CD4-positive, alpha-beta T cell treated with Interleukin-6 at 100 ng/mL for 8 hours (primary cell): ENCODE measurements around the gene ZNF71.
A peak's percentile ranks its signal among the peaks of the same experiment; 100 is the strongest.

ENCODE experiments used
- DNase-seq: peaks from one replicate; pipeline ENCODE4 v3.0.0-alpha.2; 2020; ENCODE audit warnings: mixed read lengths, low spot score

ZNF71 gene

DNA sequence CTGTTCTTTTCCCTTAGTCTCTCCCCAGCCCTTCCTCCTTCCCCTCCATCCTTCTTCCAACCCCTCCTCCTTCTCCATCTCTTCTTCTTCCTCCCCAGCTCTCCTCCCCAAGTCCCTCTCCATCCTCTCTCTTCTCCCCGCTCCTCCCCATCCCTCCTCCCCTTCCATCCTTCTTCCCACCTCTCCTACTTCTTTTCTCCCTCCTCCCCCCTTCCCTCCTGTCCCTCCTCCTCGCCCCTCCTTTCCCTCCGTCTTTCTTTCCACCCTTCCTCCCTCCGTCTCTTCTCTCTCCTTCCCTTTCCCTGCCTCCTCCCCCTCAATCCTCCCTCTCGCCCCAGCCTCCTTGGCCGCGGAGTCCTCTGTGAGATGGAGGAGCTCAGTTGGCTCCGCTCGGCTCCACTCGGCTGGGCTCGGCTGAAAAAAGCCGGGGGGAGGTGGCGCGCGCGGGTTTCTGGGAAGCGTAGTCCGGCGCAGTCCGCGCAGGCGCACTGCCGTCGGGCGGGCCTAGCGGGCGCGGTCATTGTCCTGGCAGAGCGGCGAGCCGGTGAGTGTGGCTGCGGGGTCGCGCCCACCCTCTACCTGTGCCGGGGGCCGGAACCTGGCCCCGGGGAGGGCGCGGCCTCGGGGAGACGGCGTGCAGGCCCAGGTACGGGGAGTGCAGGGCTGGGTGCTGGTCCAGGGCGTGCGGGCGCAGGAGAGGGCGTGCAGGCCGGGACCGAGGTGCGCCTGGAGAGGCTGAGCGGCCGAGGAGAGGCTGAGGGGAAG lies at the start of gene ZNF71:
Gene ZNF71 (plus strand): TSS at position 520 of the 765 bp plus-strand sequence. CDS start 6,257 bp downstream, outside the sequence.
- peak; percentile 84 for DNase-seq

DNA sequence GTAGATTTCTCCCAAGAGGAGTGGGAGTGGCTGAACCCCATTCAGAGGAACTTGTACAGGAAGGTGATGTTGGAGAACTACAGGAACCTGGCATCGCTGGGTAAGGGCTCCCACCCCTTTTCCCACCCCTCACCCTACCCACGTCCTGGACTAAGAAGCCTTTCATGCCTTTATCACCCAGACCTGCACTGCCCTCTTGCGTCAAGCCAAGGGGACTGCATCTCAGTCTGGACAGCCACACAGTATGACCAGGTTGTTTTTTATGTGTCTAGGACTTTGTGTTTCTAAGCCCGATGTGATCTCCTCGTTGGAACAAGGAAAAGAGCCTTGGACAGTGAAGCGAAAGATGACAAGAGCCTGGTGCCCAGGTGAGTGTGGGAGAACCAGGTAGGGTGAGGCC lies 47.6 kb upstream of the ZNF71 start:
- DNase-seq: no peak

DNA sequence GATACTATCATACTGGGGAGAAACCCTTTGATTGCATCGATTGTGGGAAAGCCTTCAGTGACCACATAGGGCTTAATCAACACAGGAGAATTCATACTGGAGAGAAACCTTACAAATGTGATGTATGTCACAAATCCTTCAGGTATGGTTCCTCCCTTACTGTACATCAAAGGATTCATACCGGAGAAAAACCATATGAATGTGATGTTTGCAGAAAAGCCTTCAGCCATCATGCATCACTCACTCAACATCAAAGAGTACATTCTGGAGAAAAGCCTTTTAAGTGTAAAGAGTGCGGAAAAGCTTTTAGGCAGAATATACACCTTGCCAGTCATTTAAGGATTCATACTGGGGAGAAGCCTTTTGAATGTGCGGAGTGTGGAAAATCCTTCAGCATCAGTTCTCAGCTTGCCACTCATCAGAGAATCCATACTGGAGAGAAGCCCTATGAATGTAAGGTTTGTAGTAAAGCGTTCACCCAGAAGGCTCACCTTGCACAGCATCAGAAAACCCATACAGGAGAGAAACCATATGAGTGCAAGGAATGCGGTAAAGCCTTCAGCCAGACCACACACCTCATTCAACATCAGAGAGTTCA lies 40.7 kb upstream of the ZNF71 start:
- DNase-seq: no peak

DNA sequence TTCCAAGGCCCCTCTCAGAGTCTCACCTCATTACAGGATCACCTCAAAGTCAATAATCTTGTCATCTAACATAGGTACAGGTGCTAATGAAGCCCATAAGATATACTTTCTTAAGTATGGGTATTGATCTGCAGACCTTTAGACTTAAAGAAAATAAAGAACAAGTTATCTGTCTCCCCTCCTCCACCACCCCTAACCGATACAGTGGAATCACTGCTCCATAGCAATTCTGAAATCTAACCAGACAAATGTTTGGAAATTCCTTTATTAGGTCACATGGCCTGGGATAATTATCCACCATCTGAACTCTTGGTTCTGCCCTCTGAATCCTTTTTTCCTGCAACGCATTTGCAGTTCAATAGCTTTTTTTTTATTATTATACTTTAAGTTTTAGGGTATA lies 32.3 kb upstream of the ZNF71 start:
- no peak for DNase-seq

DNA sequence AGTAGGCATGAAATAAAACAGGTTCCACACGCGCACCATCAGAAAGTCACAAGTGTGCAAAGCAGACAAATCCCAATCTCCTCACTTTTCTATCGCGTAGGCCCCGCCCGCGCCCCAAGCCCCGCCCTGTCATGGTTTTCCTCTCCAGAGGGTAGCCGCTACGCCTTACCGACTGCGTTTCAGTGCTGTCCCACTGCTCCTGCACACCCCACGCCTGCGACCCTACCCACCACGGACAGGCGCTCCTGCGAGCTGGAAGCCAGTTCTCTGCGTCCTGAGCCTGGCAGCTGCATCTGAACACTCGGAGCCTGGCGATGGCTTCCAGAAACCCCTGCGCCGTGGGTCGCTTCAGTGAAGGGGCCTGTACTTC lies 28.2 kb upstream of the ZNF71 start:
- peak; percentile 7 for DNase-seq

DNA sequence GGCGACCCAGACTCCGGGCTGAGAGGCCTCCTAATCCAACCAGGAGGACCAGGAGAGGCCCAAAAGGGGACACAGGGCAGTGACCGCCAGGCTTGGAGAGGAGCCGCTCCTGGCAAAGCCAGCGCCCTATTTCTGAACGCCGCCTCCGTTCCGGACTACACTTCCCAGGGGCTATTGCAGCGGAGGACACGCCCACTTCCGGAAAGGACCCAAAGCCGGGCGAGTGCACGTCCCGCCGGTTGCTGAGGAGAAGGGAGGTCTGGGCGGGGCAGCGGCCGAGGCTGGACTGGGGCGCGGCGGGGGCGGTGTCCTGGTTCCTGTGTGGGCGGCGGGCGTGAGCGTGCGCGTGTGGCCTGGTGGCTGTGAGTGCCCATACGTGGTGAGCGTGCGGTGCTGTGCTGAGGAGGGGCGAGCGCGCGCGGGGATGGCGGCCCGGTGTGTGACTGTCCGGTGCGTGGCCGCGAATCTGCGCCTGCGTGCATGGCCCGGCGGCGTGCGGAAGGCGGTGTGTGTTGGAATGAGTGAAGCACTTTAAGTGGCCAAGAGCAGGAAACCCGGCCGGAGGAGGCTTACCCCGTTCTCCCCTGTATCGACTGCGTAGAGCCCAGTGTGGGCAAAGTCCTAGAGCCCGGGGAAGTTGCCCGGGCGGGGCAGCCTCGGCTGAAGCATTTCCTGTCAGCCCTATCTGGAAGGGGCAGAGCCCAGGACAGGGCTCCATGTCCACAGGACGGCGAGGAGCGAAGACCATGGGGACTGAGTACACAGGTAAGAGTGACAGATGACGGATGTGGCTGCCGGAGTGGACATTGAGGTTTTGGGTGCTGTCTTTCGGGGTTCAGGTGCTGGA lies 27.6 kb upstream of the ZNF71 start, which contains the start of gene ZNF470:
Gene ZNF470 (plus strand): TSS at position 195 of the 847 bp plus-strand sequence. CDS start 2,844 bp downstream, outside the sequence.
- DNase-seq: peak; percentile 87

DNA sequence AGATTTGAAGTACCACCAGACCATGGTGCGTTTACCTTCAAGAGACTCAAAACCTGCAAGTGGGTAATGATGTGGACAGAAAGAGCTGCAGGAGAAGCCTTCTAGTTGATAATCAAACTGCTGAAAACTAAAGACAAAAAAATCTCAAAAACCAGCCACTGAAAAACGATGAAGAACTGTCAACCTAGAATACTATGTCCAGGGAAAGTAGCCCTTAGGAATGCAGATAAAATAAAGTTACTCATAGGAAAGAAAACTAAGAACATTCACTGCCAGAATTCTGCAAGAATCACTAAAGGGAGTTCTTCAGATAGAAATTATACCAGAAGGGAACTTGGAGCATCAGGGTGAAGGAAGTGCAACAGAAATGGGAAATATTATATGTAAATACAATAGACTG lies 22.5 kb upstream of the ZNF71 start:
- no peak for DNase-seq

DNA sequence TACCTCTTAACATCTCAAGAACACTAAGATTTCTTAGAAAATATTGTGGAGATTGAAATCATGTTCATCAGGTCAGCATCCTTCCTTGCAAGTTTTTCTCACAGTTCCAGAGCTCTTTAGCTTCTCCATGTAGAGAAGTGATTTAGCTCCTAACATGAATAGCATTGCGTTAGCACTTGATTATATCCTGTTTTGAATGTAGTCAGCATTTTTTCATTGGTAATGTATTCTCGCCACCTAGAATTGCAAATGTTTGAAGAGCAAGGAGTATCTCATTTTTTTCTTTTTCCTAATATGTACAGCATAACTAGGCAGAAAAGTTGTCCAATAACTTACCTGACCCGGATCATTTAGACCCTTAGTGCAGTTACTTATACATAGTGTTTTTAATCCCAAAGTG lies 21.2 kb upstream of the ZNF71 start:
- DNase-seq: no peak

DNA sequence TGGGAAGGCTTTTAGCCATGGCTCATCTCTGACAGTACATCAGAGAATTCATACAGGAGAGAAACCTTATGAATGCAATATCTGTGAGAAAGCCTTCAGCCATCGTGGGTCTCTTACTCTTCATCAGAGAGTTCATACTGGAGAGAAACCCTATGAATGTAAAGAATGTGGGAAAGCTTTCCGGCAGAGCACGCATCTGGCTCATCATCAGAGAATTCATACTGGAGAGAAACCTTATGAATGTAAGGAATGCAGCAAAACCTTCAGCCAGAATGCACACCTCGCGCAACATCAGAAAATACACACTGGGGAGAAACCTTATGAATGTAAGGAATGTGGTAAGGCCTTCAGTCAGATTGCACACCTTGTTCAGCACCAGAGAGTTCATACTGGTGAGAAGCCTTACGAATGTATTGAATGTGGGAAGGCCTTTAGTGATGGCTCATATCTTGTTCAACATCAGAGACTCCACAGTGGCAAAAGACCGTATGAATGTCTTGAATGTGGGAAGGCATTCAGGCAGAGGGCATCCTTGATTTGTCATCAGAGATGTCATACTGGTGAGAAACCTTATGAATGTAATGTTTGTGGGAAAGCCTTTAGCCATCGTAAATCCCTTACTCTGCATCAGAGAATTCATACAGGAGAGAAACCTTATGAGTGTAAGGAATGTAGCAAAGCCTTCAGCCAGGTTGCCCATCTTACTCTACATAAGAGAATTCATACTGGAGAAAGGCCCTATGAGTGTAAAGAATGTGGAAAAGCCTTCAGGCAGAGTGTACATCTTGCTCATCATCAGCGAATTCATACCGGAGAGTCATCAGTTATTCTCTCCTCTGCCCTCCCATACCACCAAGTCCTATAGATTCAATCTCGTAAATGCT lies 17.1 kb upstream of the ZNF71 start:
- no peak for DNase-seq

DNA sequence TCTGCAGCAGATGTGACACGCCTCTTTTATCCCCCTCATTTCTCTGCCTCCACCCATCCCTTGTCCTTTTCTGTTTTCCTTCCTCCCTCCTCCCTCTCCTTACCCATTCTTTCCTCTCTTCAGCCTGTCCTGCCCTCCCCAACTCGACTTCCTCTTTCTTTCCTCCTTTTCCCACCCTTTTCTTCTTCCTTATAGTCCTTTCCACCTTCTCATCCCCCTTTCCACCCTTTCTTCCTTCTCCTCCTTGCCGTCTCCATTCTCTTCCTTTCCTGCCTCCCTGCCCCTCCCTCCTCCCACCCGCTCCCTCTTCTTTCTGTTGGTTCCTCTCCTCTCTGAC lies 688 bp upstream of the ZNF71 start:
- no peak for DNase-seq

DNA sequence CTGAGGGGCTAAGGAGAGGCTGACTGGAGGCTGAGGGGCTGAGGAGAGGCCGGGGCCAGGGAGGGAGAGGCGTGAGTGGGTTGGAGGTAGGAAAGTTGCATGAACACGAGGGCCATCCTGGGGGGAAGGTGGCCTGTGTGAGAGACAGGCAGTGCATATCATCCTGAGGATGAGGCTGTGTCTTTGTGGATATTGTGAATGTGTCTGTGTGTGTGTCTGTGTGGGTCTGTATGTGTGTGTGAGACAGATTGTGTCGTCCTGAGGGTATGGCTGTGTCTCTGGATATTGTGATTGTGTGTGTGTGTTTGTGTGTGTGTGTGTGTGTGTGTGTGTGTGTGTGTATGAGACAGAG lies 422 bp downstream of the ZNF71 start:
- no peak for DNase-seq

DNA sequence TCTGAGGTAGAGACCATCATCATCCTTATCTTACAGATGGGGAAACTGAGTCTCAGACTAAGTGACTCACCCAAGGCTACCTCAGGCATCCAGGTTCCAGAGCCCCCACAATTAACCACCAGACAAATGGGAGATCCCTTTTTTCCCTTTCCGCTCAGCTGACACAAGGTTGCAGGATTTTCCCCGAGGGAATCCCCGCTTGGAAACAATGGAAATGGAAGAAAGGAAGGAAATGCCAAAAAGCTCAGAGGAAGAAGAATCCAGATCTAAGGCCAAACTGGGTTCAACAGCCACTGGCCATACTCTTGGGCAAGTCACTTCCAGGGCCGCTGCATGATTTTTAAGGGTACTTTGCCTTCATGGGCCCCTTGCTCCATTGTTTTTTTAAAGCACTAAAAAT lies 1.6 kb downstream of the ZNF71 start:
- DNase-seq: no peak

DNA sequence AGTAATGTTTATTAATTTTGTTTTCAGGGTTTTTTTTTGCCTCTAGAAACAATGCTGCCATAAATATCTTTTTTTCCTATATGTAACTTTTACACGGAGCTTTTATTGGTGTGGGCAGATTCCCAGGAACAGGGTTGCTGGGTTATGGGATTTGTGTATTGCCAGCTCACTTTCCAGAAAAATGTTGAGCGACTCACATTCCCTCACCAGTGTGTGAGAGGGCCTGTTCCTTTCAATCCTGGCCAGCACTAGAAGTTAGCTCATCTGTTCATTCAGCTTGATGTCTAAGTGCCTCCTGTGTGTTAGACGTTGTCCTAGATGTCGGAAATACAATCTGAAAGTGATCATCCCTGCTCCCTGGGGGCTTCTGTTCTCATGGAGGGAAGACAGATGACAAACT lies 2.6 kb downstream of the ZNF71 start:
- DNase-seq: no peak

DNA sequence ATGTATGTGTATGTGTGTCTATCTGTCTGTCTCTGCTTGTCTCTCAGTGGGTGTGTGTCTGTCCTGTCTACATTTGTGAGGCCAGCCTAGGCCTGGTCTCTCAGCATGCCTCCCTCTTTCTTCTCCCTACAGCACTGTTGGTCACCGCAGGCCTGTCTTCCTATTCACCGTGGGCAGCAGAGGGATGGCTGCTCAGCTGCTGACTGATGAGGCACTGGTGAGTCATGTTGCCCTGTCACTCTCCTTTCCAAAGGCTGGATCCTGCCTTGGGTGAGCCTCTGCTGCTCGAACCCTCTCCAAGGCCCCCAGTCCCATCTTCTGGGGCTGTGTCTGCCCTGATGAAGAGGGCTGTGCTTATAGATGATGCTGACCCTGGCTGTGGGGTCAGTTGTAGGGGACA lies 6.3 kb downstream of the ZNF71 start:
- no peak for DNase-seq

DNA sequence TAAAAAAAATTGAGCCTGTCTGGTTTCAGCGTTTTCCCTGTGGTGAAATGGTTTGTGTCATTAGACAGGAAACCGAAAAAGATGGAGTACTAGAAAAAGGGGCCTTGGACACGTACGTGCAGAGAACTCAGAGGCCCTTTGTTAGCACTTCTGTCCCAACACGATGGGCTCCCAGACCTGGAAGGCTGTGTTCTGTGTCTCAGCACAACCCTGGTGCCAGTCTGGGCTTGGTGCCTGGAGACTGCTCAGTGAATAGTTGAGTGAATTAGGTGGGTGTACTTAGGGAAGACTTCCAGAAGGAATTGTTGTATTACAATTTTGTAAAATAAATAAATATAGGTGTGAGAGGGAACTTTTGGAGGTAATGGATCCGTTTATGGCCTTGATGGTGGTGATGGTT lies 8.7 kb downstream of the ZNF71 start:
- DNase-seq: no peak

DNA sequence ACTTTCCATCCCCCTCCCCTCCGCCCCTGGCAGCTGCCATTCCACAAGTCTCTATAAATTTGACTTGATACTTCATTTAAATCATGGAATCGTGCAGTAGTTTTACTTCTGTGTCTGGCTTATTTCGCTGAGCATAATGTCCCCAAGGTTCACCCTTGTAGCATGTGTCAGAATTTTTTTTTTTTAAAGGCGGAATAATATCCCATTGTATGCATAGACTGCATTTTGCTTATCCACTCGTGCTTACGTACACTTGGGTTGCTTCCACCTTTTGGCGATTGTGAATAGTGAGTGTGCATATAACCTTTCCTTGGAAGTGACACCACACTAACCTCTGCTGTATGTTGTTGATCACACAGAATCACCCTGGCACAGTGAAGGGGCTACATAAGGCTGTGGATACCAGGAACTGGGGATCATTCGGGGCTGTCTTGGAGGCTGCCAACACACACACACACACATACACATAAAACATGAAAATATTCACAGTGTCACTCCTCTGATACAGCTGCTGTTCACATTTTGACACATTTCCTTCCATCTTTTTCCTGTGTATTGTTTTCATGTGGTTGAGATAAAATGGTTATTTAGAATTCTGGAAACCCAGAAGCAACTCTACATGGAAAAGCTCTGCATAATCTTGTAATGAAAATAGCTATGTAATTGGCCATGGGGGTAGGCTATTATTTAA lies 13.3 kb downstream of the ZNF71 start:
- DNase-seq: no peak

DNA sequence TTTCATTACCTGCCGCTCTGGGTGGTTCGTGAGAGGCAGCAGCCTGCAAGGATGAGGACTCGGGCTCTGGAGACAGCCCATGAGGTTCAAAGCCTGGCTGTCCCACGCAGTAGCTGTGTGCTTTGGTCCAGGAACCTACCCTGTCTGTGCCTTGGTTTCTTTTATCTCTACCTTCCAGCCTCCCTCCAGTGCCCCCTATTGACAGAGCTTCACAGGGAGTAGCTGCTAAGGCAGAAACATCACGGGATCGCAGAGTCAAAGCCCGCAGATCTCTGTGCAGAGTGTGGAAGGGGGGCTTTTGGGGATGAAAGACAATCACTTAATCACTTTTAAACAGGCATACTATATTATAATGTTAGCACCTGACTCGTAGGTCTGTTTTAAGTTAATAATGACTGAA lies 16.2 kb downstream of the ZNF71 start:
- DNase-seq: no peak

DNA sequence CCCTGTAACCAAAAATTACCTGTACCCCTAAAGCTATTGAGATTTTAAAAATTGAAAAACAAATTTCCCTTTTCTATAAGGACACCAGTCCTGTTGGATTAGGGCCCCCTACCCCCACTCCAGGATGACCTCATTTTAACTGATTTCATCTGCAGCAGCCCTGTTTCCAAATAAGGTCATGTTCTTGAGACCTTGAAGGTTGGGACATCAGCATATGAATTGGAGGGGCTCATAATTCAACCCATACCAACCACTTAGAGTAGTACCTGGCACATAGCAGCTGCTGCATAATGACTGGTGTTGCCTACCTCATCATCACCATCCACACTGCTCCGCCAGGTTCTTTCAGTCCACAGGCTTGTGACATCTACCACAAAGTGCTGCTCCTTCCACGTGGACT lies 17.6 kb downstream of the ZNF71 start:
- no peak for DNase-seq

DNA sequence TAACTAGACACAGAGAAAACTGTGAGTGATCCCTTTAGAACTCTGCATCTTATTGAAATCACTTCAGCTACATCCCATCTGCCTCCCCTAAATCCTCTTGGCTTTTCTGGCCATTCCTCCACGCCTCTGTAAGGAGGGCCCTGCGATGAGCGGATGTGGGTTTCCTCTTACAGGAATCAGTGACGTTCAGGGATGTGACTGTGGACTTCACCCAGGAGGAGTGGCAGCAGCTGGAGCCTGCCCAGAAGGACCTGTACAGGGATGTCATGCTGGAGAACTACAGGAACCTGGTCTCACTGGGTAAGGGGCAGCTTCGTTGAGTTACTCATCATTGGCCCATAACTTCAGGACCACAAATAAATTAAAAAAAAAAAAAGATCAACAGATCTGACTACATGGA lies 18.5 kb downstream of the ZNF71 start:
- DNase-seq: no peak

DNA sequence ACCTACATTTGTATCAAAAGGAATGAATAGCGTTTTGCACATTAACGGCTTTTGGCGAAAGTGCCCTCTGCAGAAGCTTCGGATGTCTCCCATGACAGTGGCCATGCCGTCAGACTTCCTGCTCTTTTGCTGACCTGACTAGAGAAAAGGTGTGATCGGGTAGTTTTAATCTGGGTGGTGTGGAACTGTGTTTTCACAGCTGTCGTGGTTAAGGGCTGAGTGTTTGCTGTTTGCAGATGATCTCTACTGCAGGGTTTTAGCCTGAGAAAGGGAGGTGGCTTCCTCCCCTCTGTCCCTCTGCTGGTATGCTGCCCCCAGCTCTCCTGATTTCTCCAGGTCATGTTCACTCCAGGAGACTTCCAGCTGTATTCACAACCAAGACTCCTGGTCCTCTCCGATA lies 22.4 kb downstream of the ZNF71 start:
- DNase-seq: no peak

DNA sequence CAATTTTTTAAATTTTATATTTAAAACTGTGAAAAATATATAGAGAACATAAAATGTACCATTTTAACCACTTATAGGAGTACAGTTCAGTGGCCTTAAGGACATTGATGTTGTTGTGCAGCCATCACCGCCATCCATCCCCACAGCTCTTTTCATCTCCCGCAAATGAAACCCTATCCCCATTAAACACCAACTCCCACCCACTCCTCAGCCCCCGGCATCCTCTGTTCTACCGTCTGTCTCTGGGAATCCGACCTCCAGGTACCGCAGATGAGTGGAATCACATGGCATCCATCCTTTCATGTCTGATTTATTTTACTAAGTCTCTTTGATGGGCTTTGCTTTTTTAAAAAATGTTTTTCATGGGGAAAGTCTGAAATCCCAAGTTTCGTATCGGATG lies 24.0 kb downstream of the ZNF71 start:
- no peak for DNase-seq

DNA sequence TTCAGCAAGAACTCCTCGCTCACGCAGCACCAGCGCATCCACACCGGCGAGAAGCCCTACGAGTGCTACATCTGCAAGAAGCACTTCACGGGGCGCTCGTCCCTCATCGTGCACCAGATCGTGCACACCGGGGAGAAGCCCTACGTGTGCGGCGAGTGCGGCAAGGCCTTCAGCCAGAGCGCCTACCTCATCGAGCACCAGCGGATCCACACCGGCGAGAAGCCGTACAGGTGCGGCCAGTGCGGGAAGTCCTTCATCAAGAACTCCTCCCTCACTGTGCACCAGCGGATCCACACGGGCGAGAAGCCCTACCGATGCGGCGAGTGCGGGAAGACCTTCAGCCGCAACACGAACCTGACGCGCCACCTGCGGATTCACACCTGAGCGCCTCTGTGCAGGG lies 27.3 kb downstream of the ZNF71 start:
- no peak for DNase-seq
